ENCODE results near the gene CCDC160.
A peak's percentile ranks its signal among the peaks of the same experiment; 100 is the strongest.
"Not testable (repeated sequence)": the region's sequence is repeated elsewhere in the genome, so short reads cannot be mapped to it uniquely, and the experiment has no call there.

The CCDC160 gene

GRCh38 chrX:134236626-134237614 lies at the start of gene CCDC160:
CCDC160 (plus strand) TSS chrX:134237182; CDS start chrX:134244801, 7,619 bp downstream.
- peaks cover 27% of the 10 kb centered on the region for H3K4me1 ChIP-seq (ENCODE audit: insufficient read depth, low read length)
- H3K4me3 ChIP-seq (ENCODE audit: low read length), result peak within 1 kb of the TSS; percentile 56
- H3K27me3 ChIP-seq (ENCODE audit: insufficient read depth, low read length), result no peaks in the 10 kb centered on the region
- H2AFZ ChIP-seq (ENCODE audit: low read depth, low read length), result peak within 1 kb of the TSS; percentile 21
- no peaks in the 10 kb centered on the region for H3K36me3 ChIP-seq (ENCODE audit: insufficient read depth, low read length)
- H3K9me3 ChIP-seq (ENCODE audit: low read length), result no peaks in the 10 kb centered on the region

- Histone ChIP-seq H3K9me3 (ENCODE audit: low read length) (no peaks in the 10 kb centered on the region), H3K36me3 (ENCODE audit: insufficient read depth, low read length) (no peaks in the 10 kb centered on the region), H3K4me1 (ENCODE audit: insufficient read depth, low read length) (peaks cover 20% of the 10 kb centered on the region), H3K27me3 (ENCODE audit: insufficient read depth, low read length) (no peaks in the 10 kb centered on the region), H2AFZ (ENCODE audit: low read depth, low read length) (no peak overlapping the region), H3K4me3 (ENCODE audit: low read length) (no peak overlapping the region)
Measured at GRCh38 chrX:134191281-134191680, 45.7 kb upstream of the CCDC160 start.

GRCh38 chrX:134194915-134195314 lies 42.1 kb upstream of the CCDC160 start:
- H3K4me3 ChIP-seq (ENCODE audit: low read length), result no peak overlapping the region
- no peak overlapping the region for H2AFZ ChIP-seq (ENCODE audit: low read depth, low read length)
- no peaks in the 10 kb centered on the region for H3K27me3 ChIP-seq (ENCODE audit: insufficient read depth, low read length)
- H3K9me3 ChIP-seq (ENCODE audit: low read length), result no peaks in the 10 kb centered on the region
- H3K4me1 ChIP-seq (ENCODE audit: insufficient read depth, low read length), result peaks cover 5% of the 10 kb centered on the region
- H3K36me3 ChIP-seq (ENCODE audit: insufficient read depth, low read length), result no peaks in the 10 kb centered on the region

GRCh38 chrX:134202561-134202960 lies 34.4 kb upstream of the CCDC160 start:
- no peak overlapping the region for H3K4me3 ChIP-seq (ENCODE audit: low read length)
- no peak overlapping the region for H2AFZ ChIP-seq (ENCODE audit: low read depth, low read length)
- no peaks in the 10 kb centered on the region for H3K27me3 ChIP-seq (ENCODE audit: insufficient read depth, low read length)

GRCh38 chrX:134206221-134206620 lies 30.8 kb upstream of the CCDC160 start:
- no peaks in the 10 kb centered on the region for H3K36me3 ChIP-seq (ENCODE audit: insufficient read depth, low read length)

More at GRCh38 chrX:134202561-134202960, 34.4 kb upstream of the CCDC160 start:
- Histone ChIP-seq H3K9me3 (ENCODE audit: low read length) (no peaks in the 10 kb centered on the region), H3K36me3 (ENCODE audit: insufficient read depth, low read length) (no peaks in the 10 kb centered on the region), H3K4me1 (ENCODE audit: insufficient read depth, low read length) (no peaks in the 10 kb centered on the region)

GRCh38 chrX:134210465-134210864 lies 26.5 kb upstream of the CCDC160 start:
- H3K4me1 ChIP-seq (ENCODE audit: insufficient read depth, low read length), result no peaks in the 10 kb centered on the region
- no peak overlapping the region for H2AFZ ChIP-seq (ENCODE audit: low read depth, low read length)
- H3K36me3 ChIP-seq (ENCODE audit: insufficient read depth, low read length), result no peaks in the 10 kb centered on the region
- no peak overlapping the region for H3K4me3 ChIP-seq (ENCODE audit: low read length)
- H3K27me3 ChIP-seq (ENCODE audit: insufficient read depth, low read length), result no peaks in the 10 kb centered on the region
- H3K9me3 ChIP-seq (ENCODE audit: low read length), result no peaks in the 10 kb centered on the region

More at GRCh38 chrX:134206221-134206620, 30.8 kb upstream of the CCDC160 start:
- Histone ChIP-seq H3K4me3 (ENCODE audit: low read length) (no peak overlapping the region), H2AFZ (ENCODE audit: low read depth, low read length) (no peak overlapping the region), H3K27me3 (ENCODE audit: insufficient read depth, low read length) (no peaks in the 10 kb centered on the region), H3K4me1 (ENCODE audit: insufficient read depth, low read length) (no peaks in the 10 kb centered on the region), H3K9me3 (ENCODE audit: low read length) (no peaks in the 10 kb centered on the region)

- Histone ChIP-seq H2AFZ (ENCODE audit: low read depth, low read length) (no peak overlapping the region), H3K4me3 (ENCODE audit: low read length) (no peak overlapping the region), H3K4me1 (ENCODE audit: insufficient read depth, low read length) (peaks cover 18% of the 10 kb centered on the region), H3K27me3 (ENCODE audit: insufficient read depth, low read length) (no peaks in the 10 kb centered on the region), H3K36me3 (ENCODE audit: insufficient read depth, low read length) (no peaks in the 10 kb centered on the region), H3K9me3 (ENCODE audit: low read length) (no peaks in the 10 kb centered on the region)
Measured at GRCh38 chrX:134235236-134235635, 1.7 kb upstream of the CCDC160 start.

- Histone ChIP-seq H3K4me3 (ENCODE audit: low read length) (peak overlapping the region; percentile 56), H3K4me1 (ENCODE audit: insufficient read depth, low read length) (peaks cover 31% of the 10 kb centered on the region), H2AFZ (ENCODE audit: low read depth, low read length) (peak overlapping the region; percentile 16)
- not testable (repeated sequence) for H3K36me3 ChIP-seq (ENCODE audit: insufficient read depth, low read length); H3K27me3 ChIP-seq (ENCODE audit: insufficient read depth, low read length); H3K9me3 ChIP-seq (ENCODE audit: low read length)
Measured at GRCh38 chrX:134238144-134238543, 1.2 kb downstream of the CCDC160 start.

- Histone ChIP-seq H2AFZ (ENCODE audit: low read depth, low read length) (no peak overlapping the region), H3K27me3 (ENCODE audit: insufficient read depth, low read length) (no peaks in the 10 kb centered on the region), H3K4me1 (ENCODE audit: insufficient read depth, low read length) (peaks cover 36% of the 10 kb centered on the region), H3K36me3 (ENCODE audit: insufficient read depth, low read length) (no peaks in the 10 kb centered on the region), H3K9me3 (ENCODE audit: low read length) (no peaks in the 10 kb centered on the region), H3K4me3 (ENCODE audit: low read length) (peak overlapping the region; percentile 18)
Measured at GRCh38 chrX:134239016-134239415, 2.0 kb downstream of the CCDC160 start.

- no peaks in the 10 kb centered on the region for H3K9me3 ChIP-seq (ENCODE audit: low read length)
- H3K27me3 ChIP-seq (ENCODE audit: insufficient read depth, low read length), result no peaks in the 10 kb centered on the region
- H3K36me3 ChIP-seq (ENCODE audit: insufficient read depth, low read length), result peaks cover 2% of the 10 kb centered on the region
- peaks cover 37% of the 10 kb centered on the region for H3K4me1 ChIP-seq (ENCODE audit: insufficient read depth, low read length)
- no peak overlapping the region for H3K4me3 ChIP-seq (ENCODE audit: low read length)
- no peak overlapping the region for H2AFZ ChIP-seq (ENCODE audit: low read depth, low read length)
Measured at GRCh38 chrX:134240209-134240608, 3.2 kb downstream of the CCDC160 start.

GRCh38 chrX:134241960-134242619 lies 5.1 kb downstream of the CCDC160 start:
- H3K4me3 ChIP-seq (ENCODE audit: low read length), result no peak overlapping the region
- peaks cover 4% of the 10 kb centered on the region for H3K36me3 ChIP-seq (ENCODE audit: insufficient read depth, low read length)
- H3K9me3 ChIP-seq (ENCODE audit: low read length), result no peaks in the 10 kb centered on the region
- no peak overlapping the region for H2AFZ ChIP-seq (ENCODE audit: low read depth, low read length)
- H3K4me1 ChIP-seq (ENCODE audit: insufficient read depth, low read length), result peaks cover 37% of the 10 kb centered on the region
- H3K27me3 ChIP-seq (ENCODE audit: insufficient read depth, low read length), result no peaks in the 10 kb centered on the region

GRCh38 chrX:134244043-134244442 lies 7.1 kb downstream of the CCDC160 start:
- H3K36me3 ChIP-seq (ENCODE audit: insufficient read depth, low read length), result peaks cover 4% of the 10 kb centered on the region
- no peaks in the 10 kb centered on the region for H3K9me3 ChIP-seq (ENCODE audit: low read length)
- H3K4me3 ChIP-seq (ENCODE audit: low read length), result no peak overlapping the region
- no peak overlapping the region for H2AFZ ChIP-seq (ENCODE audit: low read depth, low read length)
- no peaks in the 10 kb centered on the region for H3K27me3 ChIP-seq (ENCODE audit: insufficient read depth, low read length)
- H3K4me1 ChIP-seq (ENCODE audit: insufficient read depth, low read length), result peaks cover 29% of the 10 kb centered on the region

- H3K9me3 ChIP-seq (ENCODE audit: low read length), result no peaks in the 10 kb centered on the region
- no peak overlapping the region for H3K4me3 ChIP-seq (ENCODE audit: low read length)
- H3K27me3 ChIP-seq (ENCODE audit: insufficient read depth, low read length), result no peaks in the 10 kb centered on the region
Measured at GRCh38 chrX:134246282-134246681, 9.3 kb downstream of the CCDC160 start.

More at GRCh38 chrX:134246282-134246681, 9.3 kb downstream of the CCDC160 start:
- Histone ChIP-seq H3K4me1 (ENCODE audit: insufficient read depth, low read length) (peaks cover 16% of the 10 kb centered on the region), H3K36me3 (ENCODE audit: insufficient read depth, low read length) (peaks cover 4% of the 10 kb centered on the region), H2AFZ (ENCODE audit: low read depth, low read length) (no peak overlapping the region)
